ENCODE measurements around the gene RIOK3. TPM values are rescaled to one million over a fixed set of nuclear protein-coding genes. Genes with fewer than 3 reads are reported as not detected.
"Not testable (repeated sequence)": the region's sequence is repeated elsewhere in the genome, so short reads cannot be mapped to it uniquely, and the experiment has no call there.

Gene RIOK3
- total and polyA plus RNA-seq, 4 experiments from 2014 or later, result 36.6 to 84.4 (median 56.1) TPM

GRCh38 chr18:23479829-23480505, 26.9 kb downstream of the RIOK3 start:
- DNase-seq, result no peak
- Mint-ChIP-seq H3K27me3 (no peaks in the 10 kb centered on the region), H3K4me1 (no peaks in the 10 kb centered on the region), H3K36me3 (peaks cover 34 to 61% of the 10 kb centered on the region in 2 donors), H3K4me3 (no peak overlapping the region), H3K9me3 (no peaks in the 10 kb centered on the region), H3K27ac (no peak overlapping the region)
- POLR2A ChIA-PET (ENCODE audit: partially characterized antibody), result no interaction called here
- Histone ChIP-seq H3K36me3 (ENCODE audit: insufficient read depth, low read length) (peaks cover 48% of the 10 kb centered on the region), H3K4me1 (ENCODE audit: insufficient read depth, low read length) (no peaks in the 10 kb centered on the region), H3K27ac (ENCODE audit: low read depth, low read length) (no peak overlapping the region), H3K9me3 (ENCODE audit: control insufficient read depth in 1 of 2, low read length in 2 of 2) (no peaks in the 10 kb centered on the region), H3K27me3 (ENCODE audit: insufficient read depth, low read length) (no peaks in the 10 kb centered on the region), H3K4me3 (ENCODE audit: low read length in 2 of 2) (no peak overlapping the region)
- intact Hi-C loops (cut with micrococcal nuclease), result no loop called here
- CTCF ChIA-PET (ENCODE audit: partially characterized antibody), result interaction anchor here (1.5 kb wide), 1 partner anchor 19 kb away, joined by 4 read pairs; no protein-coding TSS in a partner anchor

DNA sequence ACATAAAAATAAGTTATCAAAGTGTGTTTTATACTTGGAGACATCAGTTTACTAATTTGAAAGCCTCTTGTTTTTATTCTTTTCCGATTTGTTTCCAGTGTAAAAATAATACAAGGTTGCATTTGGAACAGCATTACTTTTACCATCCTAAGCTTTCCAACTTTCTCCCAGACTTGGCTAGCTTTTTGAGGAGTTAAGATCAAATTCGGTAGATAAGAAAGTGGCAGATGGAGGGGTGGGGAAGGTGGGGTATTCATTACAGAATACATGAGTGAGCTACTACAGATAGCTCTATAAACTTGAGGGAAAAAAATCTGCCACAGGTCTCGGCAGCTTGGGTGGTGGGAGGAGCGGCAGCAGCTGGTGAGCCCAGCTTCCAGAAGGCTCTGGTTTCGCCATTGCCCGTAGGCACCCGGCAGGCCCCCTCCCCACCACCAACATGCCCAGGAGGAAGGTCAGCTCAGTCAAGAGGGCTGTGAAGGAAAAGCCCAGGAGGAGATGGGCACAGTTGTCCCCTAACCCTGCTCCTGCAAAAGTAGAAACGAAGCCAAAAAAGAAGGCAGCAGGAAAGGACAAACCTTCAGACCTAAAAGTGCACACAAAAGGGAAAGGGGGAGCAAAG, 31.6 kb downstream of the RIOK3 start:
- H3K36me3 ChIP-seq (ENCODE audit: insufficient read depth, low read length), result peaks cover 15% of the 10 kb centered on the region
- peak overlapping the region in 2 of 7 donors; percentile 13 to 81 for H3K27ac Mint-ChIP-seq

GRCh38 chr18:23485386-23485785, 32.3 kb downstream of the RIOK3 start:
- POLR2A ChIA-PET (ENCODE audit: partially characterized antibody), result no interaction called here
- no peak overlapping the region for H3K4me3 ChIP-seq (ENCODE audit: low read length in 2 of 2)

More for the DNA sequence above, 31.6 kb downstream of the RIOK3 start:
- H3K9me3 ChIP-seq (ENCODE audit: control insufficient read depth in 1 of 2, low read length in 2 of 2), result no peaks in the 10 kb centered on the region
- intact Hi-C loops (cut with micrococcal nuclease), result no loop called here
- H3K9me3 Mint-ChIP-seq, result no peaks in the 10 kb centered on the region
- H3K36me3 Mint-ChIP-seq, result peaks cover 16 to 25% of the 10 kb centered on the region in 2 donors
- ChIA-PET CTCF (ENCODE audit: partially characterized antibody) (interaction anchor here (0.7 to 2.2 kb wide), 3 partner anchors 14 to 90 kb away, joined by 4 to 13 read pairs (median 4); no protein-coding TSS in a partner anchor), POLR2A (ENCODE audit: partially characterized antibody) (no interaction called here)
- no peaks in the 10 kb centered on the region for H3K27me3 ChIP-seq (ENCODE audit: insufficient read depth, low read length)
- no peak overlapping the region for H3K27ac ChIP-seq (ENCODE audit: low read depth, low read length)
- H3K27me3 Mint-ChIP-seq, result no peaks in the 10 kb centered on the region
- no peak overlapping the region for H3K4me3 Mint-ChIP-seq
- peaks cover 7 to 20% (median 9%) of the 10 kb centered on the region in 4 donors for H3K4me1 Mint-ChIP-seq
- DNase-seq, result no peak
- peaks cover 8% of the 10 kb centered on the region for H3K4me1 ChIP-seq (ENCODE audit: insufficient read depth, low read length)
- no peak overlapping the region for H3K4me3 ChIP-seq (ENCODE audit: low read length in 2 of 2)

DNA sequence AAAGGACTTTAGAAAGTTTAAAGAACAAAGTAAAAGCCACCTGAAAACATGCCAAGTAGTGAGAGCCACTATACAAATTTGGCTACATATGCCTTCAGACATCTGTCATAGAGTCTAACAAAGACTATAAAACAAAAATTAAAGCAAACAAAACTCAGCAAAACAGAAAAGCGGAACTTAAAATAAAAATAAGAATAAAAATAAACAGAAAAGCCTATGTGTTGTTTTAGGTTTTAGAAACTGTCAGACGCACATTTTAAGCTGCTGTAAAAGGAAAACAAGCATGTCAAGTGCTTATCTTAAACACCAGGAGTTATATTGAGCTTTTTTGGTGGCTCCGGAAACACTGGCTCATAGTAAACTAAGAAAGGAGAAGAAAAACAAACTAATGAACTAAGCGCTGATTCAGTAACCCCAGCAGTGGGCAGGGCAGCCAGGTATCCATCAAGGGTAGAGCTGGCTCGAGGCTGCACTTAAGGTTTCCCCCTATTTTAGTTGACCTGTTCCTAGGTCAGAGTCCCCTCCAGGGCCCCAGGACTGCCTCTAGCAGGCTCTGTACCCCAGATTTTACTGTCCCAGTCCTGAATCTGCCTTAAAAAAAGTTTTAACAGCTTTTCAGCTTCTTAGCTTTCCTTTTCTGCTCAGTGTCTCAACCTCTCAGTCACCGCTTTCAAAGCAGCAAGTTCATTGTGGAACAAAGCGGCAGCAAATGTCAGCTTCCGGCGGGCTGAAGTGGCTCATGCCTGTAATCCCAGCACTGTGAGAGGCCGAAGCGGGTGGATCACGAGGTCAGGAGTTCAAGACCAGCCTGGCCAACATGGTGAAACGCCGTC, 34.9 kb downstream of the RIOK3 start:
- intact Hi-C loops (cut with micrococcal nuclease), result no loop called here
- DNase-seq, result peak in 3 of 5 donors; percentile 24 to 32 (median 30)
- H3K36me3 ChIP-seq (ENCODE audit: insufficient read depth, low read length), result no peaks in the 10 kb centered on the region
- Mint-ChIP-seq H3K4me1 (peaks cover 7 to 20% (median 9%) of the 10 kb centered on the region in 4 donors), H3K27ac (peak overlapping the region; percentile 73 to 95 (median 85)), H3K27me3 (no peaks in the 10 kb centered on the region), H3K36me3 (peaks cover 0 to 4% of the 10 kb centered on the region in 2 donors), H3K4me3 (peak overlapping the region; percentile 61 to 77 (median 72)), H3K9me3 (peaks cover 0 to 4% (median 0%) of the 10 kb centered on the region in 8 donors)
- H3K4me1 ChIP-seq (ENCODE audit: insufficient read depth, low read length), result peaks cover 8% of the 10 kb centered on the region
- POLR2A ChIA-PET (ENCODE audit: partially characterized antibody), result interaction anchor here (1.0 to 1.8 kb wide), 5 partner anchors 9 to 1904 kb away, joined by 3 to 9 read pairs (median 5); partner anchors contain the start of gene RIOK3
- H3K4me3 ChIP-seq (ENCODE audit: low read length in 2 of 2), result peak overlapping the region in 1 of 2 donors; percentile 11
- peak overlapping the region; percentile 41 for H3K27ac ChIP-seq (ENCODE audit: low read depth, low read length)
- no peaks in the 10 kb centered on the region for H3K27me3 ChIP-seq (ENCODE audit: insufficient read depth, low read length)
- CTCF ChIA-PET (ENCODE audit: partially characterized antibody), result interaction anchor here (0.7 to 3.4 kb wide), 6 partner anchors 10 to 356 kb away, joined by 3 to 23 read pairs (median 6); no protein-coding TSS in a partner anchor
- H3K9me3 ChIP-seq (ENCODE audit: control insufficient read depth in 1 of 2, low read length in 2 of 2), result no peaks in the 10 kb centered on the region

More at GRCh38 chr18:23485386-23485785, 32.3 kb downstream of the RIOK3 start:
- Histone ChIP-seq H3K36me3 (ENCODE audit: insufficient read depth, low read length) (peaks cover 8% of the 10 kb centered on the region), H3K27ac (ENCODE audit: low read depth, low read length) (no peak overlapping the region), H3K27me3 (ENCODE audit: insufficient read depth, low read length) (no peaks in the 10 kb centered on the region), H3K4me1 (ENCODE audit: insufficient read depth, low read length) (peaks cover 8% of the 10 kb centered on the region), H3K9me3 (ENCODE audit: control insufficient read depth in 1 of 2, low read length in 2 of 2) (no peaks in the 10 kb centered on the region)
- no peaks in the 10 kb centered on the region for H3K9me3 Mint-ChIP-seq
- peak overlapping the region in 2 of 7 donors; percentile 13 to 81 for H3K27ac Mint-ChIP-seq
- DNase-seq, result no peak
- CTCF ChIA-PET (ENCODE audit: partially characterized antibody), result interaction anchor here (1.3 to 3.4 kb wide), 3 partner anchors 13 to 30 kb away, joined by 4 to 13 read pairs (median 10); no protein-coding TSS in a partner anchor
- H3K4me1 Mint-ChIP-seq, result peaks cover 7 to 20% (median 9%) of the 10 kb centered on the region in 4 donors
- no peak overlapping the region for H3K4me3 Mint-ChIP-seq
- H3K27me3 Mint-ChIP-seq, result no peaks in the 10 kb centered on the region
- intact Hi-C loops (cut with micrococcal nuclease), result no loop called here
- peaks cover 9 to 18% of the 10 kb centered on the region in 2 donors for H3K36me3 Mint-ChIP-seq

GRCh38 chr18:23489586-23489985, 36.5 kb downstream of the RIOK3 start:
- H3K36me3 Mint-ChIP-seq; H3K27ac Mint-ChIP-seq; H3K9me3 ChIP-seq (ENCODE audit: control insufficient read depth in 1 of 2, low read length in 2 of 2); H3K4me3 Mint-ChIP-seq; H3K4me1 ChIP-seq (ENCODE audit: insufficient read depth, low read length); H3K9me3 Mint-ChIP-seq; H3K27ac ChIP-seq (ENCODE audit: low read depth, low read length); H3K36me3 ChIP-seq (ENCODE audit: insufficient read depth, low read length); DNase-seq; H3K4me3 ChIP-seq (ENCODE audit: low read length in 2 of 2); POLR2A ChIA-PET (ENCODE audit: partially characterized antibody); H3K27me3 Mint-ChIP-seq; H3K27me3 ChIP-seq (ENCODE audit: insufficient read depth, low read length); intact Hi-C loops (cut with micrococcal nuclease): not testable (repeated sequence)
- CTCF ChIA-PET (ENCODE audit: partially characterized antibody), result interaction anchor here (0.7 kb wide), 1 partner anchor 54 kb away, joined by 3 read pairs; no protein-coding TSS in a partner anchor
- H3K4me1 Mint-ChIP-seq, result peaks cover 7 to 20% (median 9%) of the 10 kb centered on the region in 4 donors

DNA sequence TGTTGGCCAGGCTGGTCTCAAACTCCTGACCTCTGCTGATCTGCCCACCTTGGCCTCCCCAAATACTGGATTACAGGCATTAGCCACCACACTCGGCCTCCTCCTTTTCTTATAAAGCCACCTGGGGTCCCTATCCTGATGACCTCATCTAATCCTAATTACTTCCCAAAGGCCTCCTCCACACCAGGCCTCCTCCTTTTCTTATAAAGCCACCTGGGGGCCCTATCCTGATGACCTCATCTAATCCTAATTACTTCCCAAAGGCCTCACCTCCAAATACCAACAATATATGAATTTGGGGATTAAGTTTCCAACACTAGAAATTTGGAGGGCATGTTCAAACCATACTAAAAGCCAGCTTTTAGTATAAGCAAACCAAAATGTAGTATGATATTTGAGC, 40.6 kb downstream of the RIOK3 start:
- H3K4me1 ChIP-seq (ENCODE audit: insufficient read depth, low read length), result peaks cover under 1% of the 10 kb centered on the region
- H3K27ac ChIP-seq (ENCODE audit: low read depth, low read length), result no peak overlapping the region
- H3K9me3 Mint-ChIP-seq, result peaks cover 0 to 4% (median 0%) of the 10 kb centered on the region in 8 donors
- no peaks in the 10 kb centered on the region for H3K27me3 ChIP-seq (ENCODE audit: insufficient read depth, low read length)
- H3K4me3 Mint-ChIP-seq, result no peak overlapping the region
- peaks cover 0 to 1% (median under 1%) of the 10 kb centered on the region in 4 donors for H3K4me1 Mint-ChIP-seq
- ChIA-PET CTCF (ENCODE audit: partially characterized antibody) (interaction anchor here (1.5 kb wide), 2 partner anchors 23 to 92 kb away, joined by 3 to 5 read pairs; no protein-coding TSS in a partner anchor), POLR2A (ENCODE audit: partially characterized antibody) (no interaction called here)
- no peaks in the 10 kb centered on the region for H3K36me3 Mint-ChIP-seq
- H3K4me3 ChIP-seq (ENCODE audit: low read length in 2 of 2), result no peak overlapping the region
- no peaks in the 10 kb centered on the region for H3K36me3 ChIP-seq (ENCODE audit: insufficient read depth, low read length)
- no peak for DNase-seq
- H3K27me3 Mint-ChIP-seq, result no peaks in the 10 kb centered on the region
- intact Hi-C loops (cut with micrococcal nuclease), result no loop called here
- no peak overlapping the region for H3K27ac Mint-ChIP-seq
- no peaks in the 10 kb centered on the region for H3K9me3 ChIP-seq (ENCODE audit: control insufficient read depth in 1 of 2, low read length in 2 of 2)

Data from CD4-positive, alpha-beta memory T cell (primary cell).